NCI-H128 (cell line): ENCODE measurements around the gene ZMYND15.

ENCODE experiments used
- DNase-seq: peaks from one replicate; lab custom pipeline; 2025; ENCODE audit not compliant: unreplicated experiment; lab: John Stamatoyannopoulos, UW

Gene ZMYND15

GRCh38 chr17:4742629-4743028 lies 3.0 kb downstream of the ZMYND15 start:
- DNase-seq, result no peak

- DNase-seq, result no peak
Measured at GRCh38 chr17:4743216-4743615, 3.6 kb downstream of the ZMYND15 start.

GRCh38 chr17:4743898-4744297 lies 4.3 kb downstream of the ZMYND15 start:
- DNase-seq, result no peak

- DNase-seq, result no peak
Measured at GRCh38 chr17:4744999-4745969, 5.7 kb downstream of the ZMYND15 start.

- DNase-seq, result no peak
Measured at GRCh38 chr17:4747847-4748246, 8.2 kb downstream of the ZMYND15 start.

GRCh38 chr17:4748686-4749085 lies 9.1 kb downstream of the ZMYND15 start:
- no peak for DNase-seq

GRCh38 chr17:4750606-4751005 lies 11.0 kb downstream of the ZMYND15 start:
- no peak for DNase-seq

- DNase-seq, result no peak
Measured at GRCh38 chr17:4751932-4752331, 12.3 kb downstream of the ZMYND15 start.

- no peak for DNase-seq
Measured at GRCh38 chr17:4753392-4753791, 13.8 kb downstream of the ZMYND15 start.

- no peak for DNase-seq
Measured at GRCh38 chr17:4759776-4760236, 20.2 kb downstream of the ZMYND15 start.

- DNase-seq, result no peak
Measured at GRCh38 chr17:4764595-4764994, 25.0 kb downstream of the ZMYND15 start.

GRCh38 chr17:4766201-4766600 lies 26.6 kb downstream of the ZMYND15 start:
- DNase-seq, result no peak

GRCh38 chr17:4766723-4767122 lies 27.1 kb downstream of the ZMYND15 start:
- no peak for DNase-seq

GRCh38 chr17:4768298-4768697 lies 28.7 kb downstream of the ZMYND15 start:
- DNase-seq, result no peak

- DNase-seq, result no peak
Measured at GRCh38 chr17:4769628-4770027, 30.0 kb downstream of the ZMYND15 start.

GRCh38 chr17:4771519-4772234 lies 32.0 kb downstream of the ZMYND15 start, which contains the start of gene TM4SF5:
TSS of gene TM4SF5 (plus strand) at chr17:4771886. CDS start at chr17:4771923, 37 bp downstream.
- DNase-seq, result no peak

GRCh38 chr17:4772235-4772613 lies 32.6 kb downstream of the ZMYND15 start:
- DNase-seq, result no peak

- DNase-seq, result no peak
Measured at GRCh38 chr17:4777969-4778760, 38.5 kb downstream of the ZMYND15 start.

- no peak for DNase-seq
Measured at GRCh38 chr17:4780325-4780955, 40.8 kb downstream of the ZMYND15 start.

GRCh38 chr17:4782652-4783051 lies 43.0 kb downstream of the ZMYND15 start:
- no peak for DNase-seq
